ENCODE results near the gene APOBEC3B.
"Not testable (repeated sequence)": the region's sequence is repeated elsewhere in the genome, so short reads cannot be mapped to it uniquely, and the experiment has no call there.

GRCh38 chr22:39040538-39041296 is 58.6 kb downstream of the APOBEC3B start, which contains the start of gene APOBEC3F:
- TF ChIP-seq CTCF (IDR thresholded peaks at IDR 0.05): not testable (repeated sequence)
- TF ChIP-seq POLR2A (IDR thresholded peaks at IDR 0.05): peak in 1 of 2 donors; percentile 59

Measured in Peyer's patch (tissue), 4 donors.